Measurements from ENCODE around the gene PIK3R1. TPM values are rescaled to one million over a fixed set of nuclear protein-coding genes. Genes with fewer than 3 reads are reported as not detected.

Gene PIK3R1
- total and polyA plus RNA-seq, 2 of the 4 experiments (the other 2 are of a cell fraction) = 2.4 to 9.3 TPM

- WGBS, 2 experiments (ENCODE audit: extremely low coverage in 2 of 2, insufficient read length in 1 of 2) = 100% methylated on average over 2 of the region's 5 CpGs; no CpG with 5 or more reads in 1 of the 2 experiments
- no peak overlapping the region for H2AFZ ChIP-seq (replicated peaks; ENCODE audit: low read length, poor library complexity)
Measured at GRCh38 chr5:68189613-68190012, 25.9 kb upstream of the PIK3R1 start.

More at GRCh38 chr5:68189613-68190012, 25.9 kb upstream of the PIK3R1 start:
- H2BK20ac ChIP-seq (ENCODE audit: low read depth, low read length) = no peak overlapping the region
- no peaks in the 10 kb centered on the region; the same call in 1 of the 2 replicates for H3K9me1 ChIP-seq (ENCODE audit: insufficient read depth, low read length)
- H4K20me1 ChIP-seq (ENCODE audit: insufficient read depth, low read length) = no peaks in the 10 kb centered on the region
- DNase-seq (no peak), ATAC-seq (ENCODE audit: low read depth) (no peak)
- intact Hi-C loops (cut with micrococcal nuclease) = no loop called here
- H4K91ac ChIP-seq (ENCODE audit: insufficient read depth, low read depth, low read length) = no peak overlapping the region
- in situ Hi-C loops (cut with MboI; ENCODE audit: low sequenced_read_pairs) = no loop called here
- H3K9ac ChIP-seq (ENCODE audit: low read depth, low read length) = no peak overlapping the region
- H3K36me3 ChIP-seq (ENCODE audit: control insufficient read depth, insufficient read depth, low read length) = no peaks in the 10 kb centered on the region
- no peak for TF ChIP-seq FOS (IDR thresholded peaks at IDR 0.05; ENCODE audit: low read depth, low read length)
- TF ChIP-seq USF2 (IDR thresholded peaks at IDR 0.05; ENCODE audit: low read depth, low read length) = no peak
- TF ChIP-seq MAZ (IDR thresholded peaks at IDR 0.05; ENCODE audit: borderline replicate concordance, low read depth, low read length) = no peak
- TF ChIP-seq NFE2L2 (IDR thresholded peaks at IDR 0.05; ENCODE audit: low read depth, low read length) = no peak
- TF ChIP-seq ELK1 (IDR thresholded peaks at IDR 0.05; ENCODE audit: borderline replicate concordance, low read depth, low read length) = no peak
- TF ChIP-seq RCOR1 (IDR thresholded peaks at IDR 0.05; ENCODE audit: insufficient replicate concordance, low read length) = no peak
- TF ChIP-seq POLR2A (IDR thresholded peaks at IDR 0.05; ENCODE audit: low read depth, low read length) = no peak
- no peak for TF ChIP-seq CTCF (conservative IDR thresholded peaks at IDR 0.05; ENCODE audit: low read depth, low read length)
- no peak for TF ChIP-seq SMC3 (IDR thresholded peaks at IDR 0.05; ENCODE audit: low read depth, low read length)
- TF ChIP-seq RFX5 (IDR thresholded peaks at IDR 0.05; ENCODE audit: low read depth, low read length) = no peak
- TF ChIP-seq MXI1 (IDR thresholded peaks at IDR 0.05; ENCODE audit: borderline replicate concordance, low read depth, low read length) = no peak
- TF ChIP-seq CHD1 (IDR thresholded peaks at IDR 0.05; ENCODE audit: low read depth, low read length) = no peak
- no peak for TF ChIP-seq BHLHE40 (IDR thresholded peaks at IDR 0.05; ENCODE audit: low read depth, low read length)
- TF ChIP-seq CEBPB (IDR thresholded peaks at IDR 0.05; ENCODE audit: low read depth, low read length) = no peak
- TF ChIP-seq RAD21 (IDR thresholded peaks at IDR 0.05; ENCODE audit: low read length) = no peak
- no peak for TF ChIP-seq MAFK (IDR thresholded peaks at IDR 0.05; ENCODE audit: low read depth, low read length)
- no peak overlapping the region for H3K23ac ChIP-seq (ENCODE audit: low read depth, low read length)
- no peak overlapping the region for H3K14ac ChIP-seq (replicated peaks; ENCODE audit: low read depth, low read length)
- no peak overlapping the region for H3K27ac ChIP-seq (ENCODE audit: insufficient read depth, low read length)
- CTCF ChIA-PET = interaction anchor here (1.2 kb wide), 1 partner anchor 943 kb away, joined by 3 read pairs; no protein-coding TSS in a partner anchor
- no peak overlapping the region for H3K18ac ChIP-seq (ENCODE audit: low read depth, low read length)
- no peaks in the 10 kb centered on the region for H3K9me3 ChIP-seq (ENCODE audit: control insufficient read depth, insufficient read depth, low read length)
- no peak overlapping the region for H3K56ac ChIP-seq (ENCODE audit: extremely low read depth, insufficient read depth, low read length)
- H3K4me3 ChIP-seq (ENCODE audit: insufficient read depth, low read depth, low read length) = no peak overlapping the region
- H2BK5ac ChIP-seq (ENCODE audit: low read depth, low read length, poor library complexity, severe bottlenecking) = no peak overlapping the region
- no peak overlapping the region for H2AK5ac ChIP-seq (ENCODE audit: low read depth, low read length)
- no peak overlapping the region for H2AK9ac ChIP-seq (replicated peaks; ENCODE audit: low read depth, low read length, poor library complexity)
- no peak overlapping the region for H4K5ac ChIP-seq (ENCODE audit: low read depth, low read length)
- dilution Hi-C loops (cut with HindIII; ENCODE audit: low sequenced_read_pairs, unreplicated experiment) = no loop called here
- H3K4me2 ChIP-seq (ENCODE audit: low read depth, low read length) = no peak overlapping the region
- peaks cover 2% of the 10 kb centered on the region; the same call in 1 of the 2 replicates for H3K27me3 ChIP-seq (ENCODE audit: control insufficient read depth, insufficient read depth, low read length)
- H2BK120ac ChIP-seq (ENCODE audit: low read depth, low read length) = no peak overlapping the region
- POLR2A ChIA-PET (ENCODE audit: unreplicated experiment) = no interaction called here
- H3K4me1 ChIP-seq (ENCODE audit: control insufficient read depth, insufficient read depth, low read length) = 0 out of 2 replicates have a peak, but pooled peaks cover 2% of the 10 kb centered on the region
- BruUV-seq (replicated peaks) = no TSS peak
- H2BK15ac ChIP-seq (ENCODE audit: low read depth, low read length) = no peak overlapping the region
- no peak overlapping the region for H3K4ac ChIP-seq (ENCODE audit: low read depth, low read length)
- H4K8ac ChIP-seq (ENCODE audit: low read depth in 2 of 2, low read length in 2 of 2) = no peak overlapping the region
- no peaks in the 10 kb centered on the region for H3K79me1 ChIP-seq (ENCODE audit: low read depth in 1 of 2, low read length in 2 of 2)
